SKM-1 (cell line): ENCODE results near the gene GPR135.

Experiments
- DNase-seq: peaks from one replicate; lab custom pipeline; 2025; ENCODE audit not compliant: unreplicated experiment; lab: John Stamatoyannopoulos, UW

The GPR135 gene

DNA sequence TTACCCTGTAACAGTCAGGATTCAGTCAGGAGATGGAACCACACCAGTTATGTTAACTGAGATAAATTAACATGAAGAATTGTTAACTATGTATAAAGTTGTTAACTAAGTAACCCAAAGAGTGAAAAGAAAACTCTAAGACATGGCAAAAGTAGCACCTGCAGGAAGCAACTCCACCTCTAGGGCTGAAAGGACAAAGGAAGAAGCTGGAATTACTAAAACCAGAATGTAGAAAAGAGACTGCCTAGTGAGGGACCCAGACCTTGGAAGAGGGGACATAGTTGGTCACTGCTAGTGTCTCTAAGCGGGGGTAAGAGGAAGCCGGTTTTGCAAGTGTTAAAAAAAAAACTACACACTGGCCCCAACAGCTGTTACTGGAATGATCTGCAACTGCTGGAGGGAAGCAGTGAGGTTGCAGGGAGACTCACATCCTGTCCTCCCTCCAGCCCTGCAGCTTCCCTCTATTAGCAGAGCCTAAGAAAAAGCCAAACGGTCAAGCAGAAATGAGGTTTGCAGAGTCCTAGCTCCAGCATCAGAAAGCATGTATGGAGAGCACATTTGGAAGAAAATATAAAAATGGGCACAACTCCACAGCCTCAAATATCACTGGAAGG, 39.8 kb downstream of the GPR135 start:
- no peak for DNase-seq

DNA sequence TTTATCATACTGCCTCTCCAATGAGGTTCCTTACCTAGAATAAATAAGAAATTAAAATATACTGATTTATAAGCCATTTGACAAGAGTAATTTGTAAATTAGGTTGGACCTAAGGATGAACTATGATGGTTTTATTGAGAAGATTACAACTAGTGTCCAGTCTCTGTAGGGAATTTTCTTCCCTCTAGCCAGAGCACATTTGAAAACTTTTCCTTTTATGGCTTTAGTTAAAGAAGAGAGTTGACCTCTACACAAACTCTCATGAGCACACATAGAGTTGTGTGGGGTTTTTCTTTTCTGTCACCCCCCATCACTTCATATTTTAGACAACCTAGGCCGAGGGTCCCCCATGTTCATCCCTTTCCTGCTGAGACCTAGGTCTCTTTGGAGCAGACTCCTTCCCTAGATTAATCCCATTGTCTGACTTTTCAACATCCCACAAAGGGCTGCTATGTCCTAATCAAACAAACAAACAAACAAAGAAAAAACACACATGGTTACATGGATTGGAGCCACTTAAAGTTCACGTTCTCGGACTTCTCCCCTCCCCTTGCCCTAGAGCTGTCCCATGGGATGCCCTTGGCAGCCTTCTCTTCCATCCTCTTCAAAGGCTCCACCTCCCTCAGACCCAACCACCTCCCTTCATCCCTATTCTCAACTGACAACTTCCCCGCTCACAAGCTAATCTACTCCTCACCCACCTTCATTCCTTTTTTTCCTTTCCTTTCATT, 40.7 kb downstream of the GPR135 start:
- no peak for DNase-seq

DNA sequence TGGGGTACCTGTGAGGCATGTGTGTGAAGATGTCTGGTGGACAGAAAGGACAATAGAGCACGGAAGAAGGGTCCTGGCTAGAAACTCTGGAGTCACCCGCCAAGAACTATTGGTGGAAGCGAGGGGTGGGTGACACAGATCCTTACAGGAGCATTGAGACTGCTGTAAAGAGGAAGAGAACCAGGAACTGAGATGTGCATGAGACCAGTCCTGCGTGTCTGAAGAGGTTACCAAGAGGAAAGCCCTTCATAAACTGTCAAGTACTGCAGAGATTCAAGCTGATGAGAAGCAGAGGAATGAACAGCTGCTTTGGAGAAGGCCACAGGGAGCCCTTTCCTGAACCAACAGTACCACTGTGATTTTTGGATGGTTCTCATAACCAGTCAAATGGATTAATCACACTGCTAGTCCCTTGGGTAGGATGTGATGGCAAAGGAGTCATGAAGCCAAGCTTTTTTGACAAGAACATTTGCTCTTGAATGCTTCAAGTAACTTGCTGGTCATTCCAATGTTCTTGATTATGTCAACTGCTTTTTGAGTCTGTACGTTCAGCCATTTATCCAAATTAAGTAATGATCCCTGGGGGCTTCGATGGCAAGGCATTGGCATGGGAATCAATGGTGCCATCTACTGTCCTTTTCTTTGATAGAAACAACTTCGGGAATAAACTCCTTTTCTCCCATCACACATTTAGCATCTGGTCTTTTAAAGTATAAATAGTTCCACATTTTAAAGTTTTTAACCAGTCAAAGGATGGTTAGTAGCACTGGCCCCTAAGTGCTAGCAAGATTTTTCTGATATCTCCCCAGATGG, 42.9 kb downstream of the GPR135 start:
- DNase-seq = no peak

DNA sequence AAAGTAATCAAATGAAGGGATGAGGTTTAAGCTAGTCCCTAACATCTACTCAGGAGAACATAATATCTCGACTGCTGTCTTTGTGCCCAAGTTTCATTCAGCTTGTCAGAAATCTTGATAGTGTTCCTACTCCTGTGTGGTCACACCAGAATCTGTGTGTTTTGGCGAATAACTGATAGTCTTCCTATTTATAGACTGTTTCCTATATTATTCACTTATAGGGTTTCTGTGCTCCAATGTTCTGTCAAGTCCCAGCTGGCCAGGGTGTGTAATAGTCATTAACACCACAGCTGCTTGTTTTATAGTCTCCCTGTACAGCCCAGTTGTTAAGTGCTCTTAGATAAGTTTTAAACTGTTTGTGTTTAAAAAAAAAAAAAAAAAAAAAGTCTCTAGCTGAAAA, 45.9 kb downstream of the GPR135 start:
- DNase-seq = no peak

DNA sequence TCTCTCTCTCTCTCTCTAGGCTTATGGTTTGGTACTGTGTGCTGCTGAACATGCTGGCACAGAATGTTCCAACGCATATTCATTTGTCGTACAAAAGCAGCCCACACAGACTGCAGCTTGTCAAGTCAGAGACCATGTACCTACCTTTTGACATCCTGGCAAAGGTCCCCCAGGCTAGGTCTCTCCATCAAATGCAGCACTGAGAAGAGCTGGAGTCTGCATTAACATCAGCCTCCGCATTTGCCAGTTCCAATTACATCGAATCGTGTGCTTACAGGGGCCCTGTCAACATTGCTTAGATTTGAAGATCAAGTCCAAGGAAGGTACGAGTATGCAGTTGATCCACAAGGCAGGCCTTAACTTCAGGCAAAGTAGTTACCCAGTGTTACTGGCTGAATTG, 47.9 kb downstream of the GPR135 start:
- no peak for DNase-seq

DNA sequence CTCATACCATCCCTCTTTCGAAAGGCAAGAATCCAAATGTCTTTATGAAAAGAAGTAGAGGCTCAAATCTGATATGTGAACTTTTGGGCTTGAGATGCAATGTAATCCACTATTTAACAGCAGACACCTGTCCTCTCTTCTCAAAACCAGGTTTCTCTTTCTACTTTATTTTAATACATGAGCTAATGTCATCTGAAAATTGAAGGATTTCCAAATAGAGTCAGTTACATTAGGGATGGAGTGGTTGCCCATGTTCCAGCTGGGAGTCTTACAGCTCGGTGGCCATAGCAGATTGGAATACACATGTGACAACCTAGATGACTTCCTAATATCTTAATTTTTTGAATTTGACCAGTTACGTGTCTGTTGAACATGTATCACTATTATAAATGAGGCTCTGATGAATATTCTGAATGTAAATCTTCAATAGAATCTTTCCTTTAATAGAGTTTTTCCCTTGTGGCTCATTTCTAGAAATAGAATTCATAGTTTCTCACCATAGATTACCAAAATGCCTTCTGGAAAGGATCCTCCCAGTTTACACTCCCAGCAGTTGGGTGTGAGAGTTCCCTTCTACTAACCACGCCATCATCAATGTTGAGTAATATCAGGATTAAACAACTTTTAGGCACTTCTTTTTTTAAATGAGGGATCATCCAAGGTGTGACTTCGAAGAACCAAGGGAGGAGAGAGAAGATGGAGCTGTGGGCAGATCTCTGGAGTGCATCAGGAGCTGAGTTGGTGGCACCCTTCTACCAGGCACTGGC, 49.2 kb downstream of the GPR135 start:
- no peak for DNase-seq
